Measurements from ENCODE around the gene ZSWIM6.

DNA sequence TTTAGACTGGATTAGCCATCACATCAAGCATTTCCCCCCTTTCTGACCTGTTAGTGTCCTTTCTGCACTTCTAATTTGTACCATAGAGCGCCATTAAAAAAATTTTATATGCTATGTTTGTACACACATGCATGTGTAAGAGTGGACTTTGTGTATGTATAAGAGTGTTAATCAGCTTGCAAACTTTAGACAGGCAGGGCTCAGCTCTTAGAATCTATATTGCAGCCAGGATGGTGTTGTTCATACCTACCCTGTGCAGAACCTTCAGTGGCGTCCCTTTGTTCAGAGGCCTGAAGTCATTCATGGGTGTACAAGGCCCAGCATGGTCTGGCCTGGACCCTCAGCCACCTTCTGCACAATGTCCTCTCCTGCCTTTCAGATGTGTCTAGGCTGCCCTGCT is 19.7 kb downstream of the ZSWIM6 start:
- TF ChIP-seq, protein P1, sequence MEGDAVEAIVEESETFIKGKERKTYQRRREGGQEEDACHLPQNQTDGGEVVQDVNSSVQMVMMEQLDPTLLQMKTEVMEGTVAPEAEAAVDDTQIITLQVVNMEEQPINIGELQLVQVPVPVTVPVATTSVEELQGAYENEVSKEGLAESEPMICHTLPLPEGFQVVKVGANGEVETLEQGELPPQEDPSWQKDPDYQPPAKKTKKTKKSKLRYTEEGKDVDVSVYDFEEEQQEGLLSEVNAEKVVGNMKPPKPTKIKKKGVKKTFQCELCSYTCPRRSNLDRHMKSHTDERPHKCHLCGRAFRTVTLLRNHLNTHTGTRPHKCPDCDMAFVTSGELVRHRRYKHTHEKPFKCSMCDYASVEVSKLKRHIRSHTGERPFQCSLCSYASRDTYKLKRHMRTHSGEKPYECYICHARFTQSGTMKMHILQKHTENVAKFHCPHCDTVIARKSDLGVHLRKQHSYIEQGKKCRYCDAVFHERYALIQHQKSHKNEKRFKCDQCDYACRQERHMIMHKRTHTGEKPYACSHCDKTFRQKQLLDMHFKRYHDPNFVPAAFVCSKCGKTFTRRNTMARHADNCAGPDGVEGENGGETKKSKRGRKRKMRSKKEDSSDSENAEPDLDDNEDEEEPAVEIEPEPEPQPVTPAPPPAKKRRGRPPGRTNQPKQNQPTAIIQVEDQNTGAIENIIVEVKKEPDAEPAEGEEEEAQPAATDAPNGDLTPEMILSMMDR (conservative IDR thresholded peaks at IDR 0.05 in 1 of 2, IDR thresholded peaks at IDR 0.05 in 1 of 2; ENCODE audit: extremely low read depth in 1 of 2, insufficient read depth in 1 of 2, low read depth in 1 of 2, low read length in 2 of 2) = no peak
- TF ChIP-seq EZH2 (IDR thresholded peaks at IDR 0.05; ENCODE audit: borderline replicate concordance, low read length) = no peak

All from mammary epithelial cell (primary cell).